Measurements from ENCODE around the gene TM9SF4.
"Not testable (repeated sequence)": the region's sequence is repeated elsewhere in the genome, so short reads cannot be mapped to it uniquely, and the experiment has no call there.

The TM9SF4 gene

DNA sequence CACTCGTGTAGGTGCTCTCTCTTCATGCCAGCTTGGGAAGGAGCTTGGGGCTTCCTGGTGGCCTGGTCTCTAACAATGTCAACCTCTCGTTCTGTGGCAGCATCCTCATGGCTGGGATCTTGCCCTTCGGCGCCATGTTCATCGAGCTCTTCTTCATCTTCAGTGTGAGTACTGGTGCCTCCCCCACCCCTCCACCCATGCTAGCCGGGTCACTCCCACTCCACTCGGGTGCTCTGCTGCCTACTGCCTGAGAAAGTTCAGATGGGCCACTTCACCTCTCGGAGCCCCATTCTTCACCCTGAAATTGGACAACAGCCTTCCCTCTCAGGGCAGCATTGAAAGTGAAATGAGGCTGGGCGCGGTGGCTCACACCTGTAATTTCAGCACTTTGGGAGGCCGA, 48.8 kb downstream of the TM9SF4 start:
- no peak for DNase-seq (ENCODE audit: low spot score)

DNA sequence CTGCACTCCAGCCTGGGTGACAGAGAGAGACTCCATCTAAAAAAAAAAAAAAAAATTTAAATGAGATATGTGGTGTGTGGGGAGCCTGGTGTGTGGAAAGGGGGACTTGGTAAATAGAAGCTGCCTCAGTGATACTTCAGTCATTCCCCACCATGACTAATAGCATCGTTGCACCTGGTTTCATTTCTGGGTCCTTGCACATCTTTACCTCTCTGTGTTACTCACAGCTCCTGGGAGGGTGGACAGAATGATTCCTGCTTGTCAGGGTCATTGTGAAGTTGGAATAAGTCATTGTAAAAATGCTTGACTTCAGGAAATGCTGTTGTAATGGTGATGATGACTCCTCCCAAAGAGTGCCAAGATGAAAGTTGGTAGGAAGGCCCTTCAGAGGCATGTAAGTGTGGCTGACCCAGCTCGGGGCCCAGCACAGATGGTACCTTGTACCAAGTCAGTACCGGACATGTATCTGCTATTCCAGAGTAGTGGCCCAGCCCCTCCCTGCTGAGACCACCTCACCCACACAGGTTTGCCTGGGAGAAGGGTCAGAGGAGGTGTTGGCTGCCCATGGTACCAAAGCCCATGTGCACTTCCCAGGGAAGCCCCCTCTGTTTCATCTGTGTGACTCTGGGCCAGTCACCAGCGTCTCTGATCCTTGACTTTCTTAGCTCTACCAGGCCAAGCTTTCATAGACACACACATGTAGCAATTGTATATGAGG, 49.6 kb downstream of the TM9SF4 start:
- DNase-seq (ENCODE audit: low spot score), result no peak

DNA sequence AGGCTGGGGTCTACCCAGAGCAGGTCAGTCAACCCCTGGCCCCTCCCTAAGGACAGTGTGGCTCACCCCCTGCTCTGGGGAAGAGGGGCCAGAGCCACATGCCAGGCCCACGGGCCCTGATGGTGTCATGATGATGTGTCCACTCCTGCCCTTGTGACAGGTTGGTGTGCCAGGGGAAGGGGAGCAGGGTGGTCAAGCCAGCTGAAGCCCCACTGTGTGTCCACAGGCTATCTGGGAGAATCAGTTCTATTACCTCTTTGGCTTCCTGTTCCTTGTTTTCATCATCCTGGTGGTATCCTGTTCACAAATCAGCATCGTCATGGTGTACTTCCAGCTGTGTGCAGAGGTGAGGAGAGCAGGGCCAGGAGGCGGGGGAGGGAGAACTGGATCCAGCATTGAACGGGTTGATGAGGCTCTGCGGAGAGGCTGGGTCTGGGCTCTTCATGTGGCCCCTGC, 50.3 kb downstream of the TM9SF4 start:
- no peak for DNase-seq (ENCODE audit: low spot score)

DNA sequence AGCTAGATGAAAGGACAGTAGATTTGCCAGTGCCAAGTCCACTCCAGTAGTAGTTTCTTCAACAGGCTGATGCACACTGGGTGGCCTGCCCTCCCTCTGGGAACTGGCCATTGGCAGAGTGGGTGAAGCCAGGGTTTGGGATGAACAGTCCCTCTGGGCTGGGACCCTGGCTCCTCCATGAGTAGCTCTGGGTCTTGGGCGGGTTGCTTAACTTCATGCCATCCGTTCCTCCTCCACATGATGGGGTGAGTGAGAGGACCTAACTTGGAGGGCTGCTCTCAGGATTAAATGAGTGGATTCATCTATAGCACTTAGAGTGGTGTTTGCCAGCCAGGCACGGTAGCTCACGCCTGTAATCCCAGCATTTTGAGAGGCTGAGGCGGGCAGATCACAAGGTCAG, 50.8 kb downstream of the TM9SF4 start:
- DNase-seq (ENCODE audit: low spot score), result no peak

GRCh38 chr20:32162351-32162750, 52.8 kb downstream of the TM9SF4 start:
- no peak for DNase-seq (ENCODE audit: low spot score)

DNA sequence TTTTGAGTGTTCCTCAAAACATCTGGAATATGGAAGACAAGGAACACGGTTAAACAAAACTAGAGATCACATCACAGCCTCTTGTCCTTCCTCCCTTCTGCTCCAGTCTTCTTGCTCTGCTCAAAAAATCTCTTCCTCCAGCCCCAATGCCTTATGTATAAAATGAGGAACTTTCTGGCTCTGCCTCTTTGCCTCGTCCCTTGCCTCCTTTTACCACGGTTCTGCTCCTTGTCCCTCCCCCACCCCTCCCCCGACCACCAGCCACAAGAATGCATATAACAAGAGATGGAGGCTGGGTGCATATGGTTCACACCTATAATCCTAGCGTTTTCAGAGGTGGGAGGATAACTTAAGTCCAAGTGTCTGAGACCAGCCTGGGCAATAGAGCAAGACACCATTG, 54.4 kb downstream of the TM9SF4 start:
- DNase-seq (ENCODE audit: low spot score), result no peak

DNA sequence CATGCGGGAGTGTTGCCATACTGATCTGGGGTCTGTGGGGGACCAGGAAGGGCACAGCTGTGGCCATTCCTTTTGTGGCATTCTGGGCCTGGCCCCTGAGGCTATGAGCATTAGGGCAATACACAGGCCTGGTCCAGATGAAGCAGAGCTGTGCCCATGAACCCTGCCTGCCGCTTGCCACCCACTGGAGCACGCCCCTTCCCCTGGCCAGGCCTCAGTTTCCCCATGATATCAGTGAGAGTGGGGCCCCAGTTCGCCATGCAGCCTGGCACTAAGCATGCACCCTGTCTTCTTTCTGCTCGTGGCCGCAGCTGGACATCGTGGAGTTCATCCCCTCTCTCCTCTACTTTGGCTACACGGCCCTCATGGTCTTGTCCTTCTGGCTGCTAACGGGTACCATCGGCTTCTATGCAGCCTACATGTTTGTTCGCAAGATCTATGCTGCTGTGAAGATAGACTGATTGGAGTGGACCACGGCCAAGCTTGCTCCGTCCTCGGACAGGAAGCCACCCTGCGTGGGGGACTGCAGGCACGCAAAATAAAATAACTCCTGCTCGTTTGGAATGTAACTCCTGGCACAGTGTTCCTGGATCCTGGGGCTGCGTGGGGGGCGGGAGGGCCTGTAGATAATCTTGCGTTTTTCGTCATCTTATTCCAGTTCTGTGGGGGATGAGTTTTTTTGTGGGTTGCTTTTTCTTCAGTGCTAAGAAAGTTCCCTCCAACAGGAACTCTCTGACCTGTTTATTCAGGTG, 55.6 kb downstream of the TM9SF4 start:
- no peak for DNase-seq (ENCODE audit: low spot score)

GRCh38 chr20:32165836-32166545, 56.5 kb downstream of the TM9SF4 start:
- DNase-seq (ENCODE audit: low spot score), result no peak

DNA sequence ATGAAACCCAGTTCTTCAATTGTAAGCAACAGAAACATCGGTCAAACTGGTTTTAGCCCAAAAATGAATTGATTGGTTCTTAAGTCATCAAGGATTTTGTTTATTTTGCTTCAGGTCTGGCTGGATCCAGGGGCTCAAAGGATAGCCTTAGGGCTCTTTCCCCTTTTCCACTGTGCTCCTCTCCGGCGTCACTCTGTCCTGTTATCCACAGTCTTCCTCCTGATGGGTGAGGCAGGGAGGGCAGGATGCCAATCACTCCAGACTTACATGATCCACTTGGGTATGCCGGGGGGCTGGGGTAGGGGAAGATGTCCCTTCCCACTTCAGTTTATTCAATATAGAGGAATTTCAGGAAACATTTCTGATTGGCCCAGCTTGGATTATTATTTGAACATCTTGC, 58.0 kb downstream of the TM9SF4 start:
- no peak for DNase-seq (ENCODE audit: low spot score)

DNA sequence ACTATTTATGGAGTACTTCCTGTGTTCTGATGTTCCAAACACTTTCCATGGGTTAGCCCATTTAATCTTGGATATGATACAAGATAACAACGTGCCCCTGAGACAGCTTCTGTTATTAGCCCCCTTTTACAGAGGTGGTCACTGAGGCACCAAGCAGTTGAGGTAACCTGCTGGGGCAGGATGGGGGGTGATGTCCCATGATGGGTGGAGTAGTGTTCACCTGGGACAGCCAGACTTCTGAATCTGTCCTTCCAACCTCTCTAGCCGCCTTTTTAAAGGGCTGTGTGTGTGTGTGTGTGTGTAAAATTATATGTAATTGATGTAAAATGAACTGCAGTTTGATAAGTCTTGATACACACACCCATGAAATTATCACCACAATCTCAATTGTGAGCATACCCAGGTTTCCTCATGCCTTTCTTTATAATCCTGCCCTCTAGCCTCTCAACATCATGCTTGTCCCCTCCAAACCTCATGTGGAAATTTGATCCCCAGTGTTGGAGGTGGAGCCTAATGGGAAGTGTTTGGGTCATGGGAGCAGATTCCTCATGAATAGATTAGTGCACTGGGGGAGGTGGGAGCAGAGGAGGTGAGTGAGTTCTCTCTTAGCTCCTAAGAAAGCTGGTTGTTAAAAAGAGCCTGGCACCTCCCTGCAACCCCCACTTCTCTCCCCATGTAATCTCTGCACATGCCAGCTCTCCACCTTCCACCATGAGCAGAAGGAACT, 58.8 kb downstream of the TM9SF4 start:
- DNase-seq (ENCODE audit: low spot score), result no peak

DNA sequence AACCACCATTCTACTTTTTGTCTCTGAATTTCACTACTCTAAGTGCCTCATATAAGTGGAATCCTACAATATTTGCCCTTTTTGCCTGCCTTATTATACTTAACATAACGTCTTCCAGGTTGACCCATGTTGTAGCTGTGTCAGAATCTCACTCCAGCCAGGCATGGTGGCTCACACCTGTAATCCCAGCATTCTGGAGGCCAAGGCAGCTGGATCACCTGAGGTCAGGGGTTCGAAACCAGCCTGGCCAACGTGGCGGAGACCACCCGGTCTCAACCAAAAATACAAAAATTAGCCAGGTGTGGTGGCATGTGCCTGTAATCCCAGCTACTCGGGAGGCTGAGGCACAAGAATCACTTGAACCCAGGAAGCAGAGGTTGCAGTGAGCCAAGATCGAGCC, 68.2 kb downstream of the TM9SF4 start:
- not testable (repeated sequence) for DNase-seq (ENCODE audit: low spot score)

DNA sequence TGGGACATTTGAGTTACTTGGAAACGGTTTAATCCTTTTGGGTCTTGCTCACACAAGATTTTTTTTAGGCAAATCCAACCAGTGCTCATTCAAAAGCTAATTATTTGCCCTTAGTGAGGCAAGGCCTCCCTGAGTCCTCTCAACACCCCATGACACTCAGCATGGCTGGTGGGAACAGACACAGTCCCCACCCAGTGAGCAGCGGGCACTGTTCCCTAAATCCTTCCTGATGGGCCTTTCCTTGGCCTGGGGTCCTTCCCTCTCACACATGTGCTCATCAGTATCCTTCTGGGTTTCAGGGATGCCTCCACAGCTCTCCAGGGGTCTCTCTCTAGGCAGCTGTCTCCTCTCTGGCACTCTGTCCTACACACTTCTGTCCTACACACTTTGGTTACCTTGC, 70.0 kb downstream of the TM9SF4 start:
- no peak for DNase-seq (ENCODE audit: low spot score)

DNA sequence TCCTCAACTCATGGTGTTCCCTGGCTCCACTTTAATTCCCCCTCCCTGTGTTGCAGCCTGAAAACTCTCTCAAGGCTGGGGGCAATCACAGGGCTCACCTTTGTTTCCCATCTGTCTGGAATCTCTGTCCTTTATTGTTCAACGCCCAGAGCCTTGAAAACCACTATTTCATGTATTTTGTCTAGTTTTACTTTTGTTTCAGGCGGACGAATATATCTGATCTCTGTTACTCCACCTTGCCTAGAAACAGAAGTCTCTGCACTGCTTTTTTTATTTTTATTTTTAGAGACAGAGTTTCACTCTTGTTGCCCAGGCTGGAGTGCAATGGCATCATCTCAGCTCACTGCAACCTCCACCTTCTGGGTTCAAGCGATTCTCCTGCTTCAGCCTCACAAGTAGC, 70.4 kb downstream of the TM9SF4 start:
- no peak for DNase-seq (ENCODE audit: low spot score)

GRCh38 chr20:32181606-32182005, 72.1 kb downstream of the TM9SF4 start:
- DNase-seq (ENCODE audit: low spot score), result no peak

GRCh38 chr20:32183947-32184635, 74.6 kb downstream of the TM9SF4 start:
- no peak for DNase-seq (ENCODE audit: low spot score)

GRCh38 chr20:32184961-32185603, 75.6 kb downstream of the TM9SF4 start:
- DNase-seq (ENCODE audit: low spot score), result no peak

DNA sequence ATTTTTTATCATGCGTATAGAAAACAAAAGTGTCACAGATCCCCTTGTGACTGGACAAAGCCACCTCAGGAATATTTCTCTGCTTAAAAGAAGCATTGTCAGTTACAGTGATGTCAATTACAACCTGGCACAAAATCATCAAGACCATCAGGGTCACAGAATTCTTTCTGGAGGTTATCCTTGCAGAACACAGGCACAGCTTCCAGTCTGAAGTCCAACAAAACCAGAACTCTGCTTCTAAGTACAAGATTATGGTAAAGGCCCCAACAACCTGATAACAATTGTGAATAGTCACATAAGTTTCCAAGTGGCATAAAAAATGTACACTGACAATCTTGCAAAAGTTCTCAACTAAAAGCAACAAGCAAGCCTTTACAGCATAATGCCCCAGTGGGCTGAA, 77.0 kb downstream of the TM9SF4 start:
- DNase-seq (ENCODE audit: low spot score), result no peak

- DNase-seq (ENCODE audit: low spot score), result no peak
Observed at GRCh38 chr20:32188376-32189122, 79.0 kb downstream of the TM9SF4 start.

- no peak for DNase-seq (ENCODE audit: low spot score)
Observed at GRCh38 chr20:32189123-32189410, 79.6 kb downstream of the TM9SF4 start.
